Measurements from ENCODE around the gene CELF1.

CELF1 gene

DNA sequence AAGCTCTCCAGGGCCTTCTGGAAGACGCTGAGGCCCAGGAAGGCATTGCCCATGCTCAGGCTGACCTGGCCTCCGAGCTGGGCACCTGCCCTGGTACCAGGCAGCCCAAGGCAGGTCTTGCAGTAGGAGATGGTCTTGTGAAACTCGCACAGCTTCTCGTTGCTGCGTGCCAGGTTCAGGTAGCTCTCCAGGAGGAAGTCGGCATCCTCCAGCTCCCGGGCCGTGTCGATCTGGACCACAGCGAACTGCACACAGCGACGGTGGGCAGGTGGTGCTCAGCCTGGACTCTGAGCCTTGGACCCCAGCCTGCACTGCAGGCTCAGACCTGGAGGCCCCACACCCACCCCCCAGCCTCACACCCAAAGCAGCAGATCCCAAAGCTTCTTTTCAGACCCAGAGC is 105.0 kb downstream of the CELF1 start:
- DNase-seq (ENCODE audit: low read depth in 2 of 2), result no peak

DNA sequence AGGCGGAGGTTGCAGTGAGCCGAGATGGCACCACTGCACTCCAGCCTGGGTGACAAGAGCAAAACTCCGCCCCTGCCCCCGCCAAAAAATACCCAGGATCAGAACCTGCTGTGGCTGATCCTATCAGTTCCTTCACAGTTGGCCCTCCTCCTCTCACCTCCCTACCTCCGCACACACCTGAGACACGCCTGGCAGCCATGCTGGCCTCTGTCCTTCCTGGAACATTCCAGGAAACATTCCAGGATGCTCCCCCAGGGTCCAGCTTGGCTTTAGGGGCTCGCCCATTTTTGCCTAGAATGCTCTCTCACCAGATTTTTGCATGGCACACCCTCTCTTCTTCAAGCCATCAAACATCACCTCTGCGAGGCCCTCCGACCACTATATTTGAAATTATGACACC is 106.1 kb downstream of the CELF1 start:
- no peak for DNase-seq (ENCODE audit: low read depth in 2 of 2)

DNA sequence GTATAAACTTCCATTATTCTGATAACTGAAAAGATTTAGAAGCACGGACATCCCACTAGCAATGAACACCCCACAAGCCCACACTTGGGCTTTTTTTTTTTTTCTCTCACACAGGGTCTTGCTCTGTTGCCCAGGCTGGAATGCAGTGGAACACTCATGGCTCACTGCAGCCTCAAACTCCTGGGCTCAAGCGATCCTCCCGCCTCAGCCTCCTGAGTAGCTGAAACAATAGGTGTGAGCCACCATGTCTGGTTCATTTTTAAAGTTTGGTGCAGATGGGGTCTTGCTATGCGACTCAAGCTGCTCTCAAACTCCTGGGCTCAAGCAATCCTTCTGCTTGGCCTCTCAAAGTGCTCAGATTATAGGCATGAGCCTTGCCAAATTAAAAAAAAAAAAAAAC is 107.1 kb downstream of the CELF1 start:
- no peak for DNase-seq (ENCODE audit: low read depth in 2 of 2)

DNA sequence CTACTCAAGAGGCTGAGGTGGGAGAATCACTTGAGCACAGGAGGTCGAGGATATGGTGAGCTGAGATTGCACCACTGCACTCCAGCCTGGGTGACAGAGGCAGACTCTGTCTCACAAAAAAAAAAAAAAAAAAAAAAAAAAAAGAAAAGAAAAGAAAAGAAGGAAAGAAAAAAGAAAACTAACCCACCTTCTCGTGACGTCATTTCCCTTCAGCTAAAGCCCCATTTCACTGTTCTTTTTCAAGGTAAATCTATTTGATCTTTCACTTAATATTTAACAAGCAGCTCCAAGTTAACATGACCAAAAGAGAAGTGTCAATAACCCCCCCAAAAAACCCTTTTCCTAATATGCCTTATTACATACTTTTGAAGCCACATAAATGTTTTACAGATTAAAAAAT is 109.1 kb downstream of the CELF1 start:
- DNase-seq (ENCODE audit: low read depth in 2 of 2), result no peak

DNA sequence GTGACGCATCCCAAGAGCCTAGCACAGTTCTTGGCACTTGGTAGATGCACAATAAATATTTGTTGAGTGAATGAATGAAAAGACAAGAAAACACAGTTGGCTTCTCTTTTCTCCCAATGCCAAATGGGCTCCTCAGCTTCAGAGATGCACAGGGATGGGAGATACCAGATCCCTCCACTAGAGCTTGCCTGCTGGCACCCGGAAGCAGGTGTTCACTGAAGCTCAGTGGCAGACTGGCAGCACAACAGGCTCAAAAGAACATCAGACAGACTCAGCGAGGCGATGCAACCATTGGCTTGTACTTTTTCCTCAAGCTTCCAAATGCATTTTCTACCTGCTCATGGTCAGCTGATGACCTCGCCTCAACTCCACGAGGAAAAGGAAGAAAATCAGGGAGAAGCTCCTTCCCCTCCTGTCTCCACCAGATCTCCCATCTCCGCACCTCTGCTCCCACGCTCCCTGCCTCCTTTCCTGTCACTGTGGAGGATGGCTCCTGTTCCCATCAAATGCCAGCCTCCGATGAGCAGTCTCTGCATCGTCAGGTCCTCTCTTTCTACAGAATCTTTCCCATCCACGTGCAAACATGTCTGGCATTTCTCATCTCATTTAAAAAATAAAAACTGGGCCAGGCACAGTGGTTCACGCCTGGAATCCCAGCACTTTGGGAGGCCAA is 109.8 kb downstream of the CELF1 start:
- DNase-seq (ENCODE audit: low read depth in 2 of 2), result no peak

DNA sequence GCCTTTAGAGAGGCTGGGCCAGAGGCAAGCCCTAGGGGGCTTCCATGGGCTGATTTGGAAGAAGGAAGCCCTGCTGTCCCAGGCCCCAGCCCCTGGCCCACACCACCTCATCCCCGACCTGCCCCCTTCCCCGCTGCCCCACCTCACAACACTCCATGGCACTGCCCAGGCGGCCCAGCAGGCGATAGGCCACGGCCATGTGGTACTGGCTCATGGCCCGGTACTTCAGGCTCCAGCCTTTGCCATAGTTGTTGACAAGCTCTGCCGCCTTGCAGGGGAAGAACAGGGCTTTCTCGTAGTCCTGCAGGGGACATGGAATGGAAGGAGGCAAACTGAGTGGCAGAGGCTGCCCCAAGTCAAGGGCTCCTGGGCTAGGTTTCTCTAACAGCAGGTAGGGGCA is 110.4 kb downstream of the CELF1 start:
- no peak for DNase-seq (ENCODE audit: low read depth in 2 of 2)

DNA sequence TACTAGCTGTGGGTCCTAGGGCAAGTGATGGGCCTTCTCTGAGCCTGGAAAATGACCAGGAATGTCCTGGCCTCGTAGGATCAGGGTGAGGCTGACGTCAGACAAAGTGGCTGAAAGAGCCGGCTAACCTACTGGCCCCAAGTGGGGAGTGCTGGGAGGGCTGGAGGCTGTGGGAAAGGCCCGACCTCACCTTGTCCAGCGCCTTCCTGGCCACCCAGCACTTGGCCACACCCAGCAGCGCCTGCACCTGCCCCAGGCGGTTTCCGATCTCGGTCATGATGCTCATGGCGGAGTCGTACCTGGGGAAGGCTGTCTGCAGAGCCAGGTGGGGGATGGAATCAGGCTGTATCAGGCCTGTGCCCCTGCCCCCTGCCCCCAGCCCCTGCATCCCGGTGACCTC is 111.5 kb downstream of the CELF1 start:
- DNase-seq (ENCODE audit: low read depth in 2 of 2), result no peak

DNA sequence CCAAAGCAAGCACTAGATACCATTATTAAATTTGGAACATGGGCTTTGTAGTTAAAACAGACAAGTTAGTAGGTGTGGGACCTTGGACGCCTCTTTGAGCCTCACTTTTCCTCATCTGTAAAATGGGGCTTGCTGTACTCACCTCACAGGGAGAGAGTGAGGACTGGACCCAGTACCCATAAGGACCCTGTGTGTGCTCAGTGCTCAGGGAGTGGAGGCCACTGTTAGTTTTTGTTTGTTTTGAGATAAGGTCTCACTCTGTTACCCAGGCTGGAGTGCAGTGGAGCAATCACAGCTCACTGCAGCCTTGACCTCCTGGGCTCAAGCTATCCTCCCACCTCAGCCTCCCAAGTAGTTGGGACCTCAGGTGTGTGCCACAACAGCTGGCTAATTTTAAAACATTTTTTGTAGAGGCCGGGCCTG is 112.9 kb downstream of the CELF1 start:
- DNase-seq (ENCODE audit: low read depth in 2 of 2), result no peak

DNA sequence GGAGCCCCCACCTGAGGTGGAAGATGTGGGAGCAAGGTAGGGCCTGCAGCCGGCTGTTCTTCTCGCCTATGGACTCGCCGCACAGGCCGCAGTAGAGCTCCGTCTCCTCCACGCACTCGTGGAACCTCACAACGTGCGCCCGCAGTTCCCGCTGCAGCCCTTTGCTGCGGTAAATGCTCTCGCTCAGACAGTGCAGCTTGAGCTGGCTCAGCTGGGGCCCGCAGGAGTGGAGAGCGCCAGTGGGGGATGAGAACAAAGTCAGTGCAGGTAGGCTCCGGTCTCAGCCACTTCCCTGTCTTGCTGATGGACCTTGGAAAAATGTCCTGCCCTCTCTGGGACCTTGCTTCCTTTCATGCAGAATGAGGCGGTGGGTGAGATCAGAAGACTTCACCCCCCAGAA is 114.2 kb downstream of the CELF1 start:
- DNase-seq (ENCODE audit: low read depth in 2 of 2), result no peak

DNA sequence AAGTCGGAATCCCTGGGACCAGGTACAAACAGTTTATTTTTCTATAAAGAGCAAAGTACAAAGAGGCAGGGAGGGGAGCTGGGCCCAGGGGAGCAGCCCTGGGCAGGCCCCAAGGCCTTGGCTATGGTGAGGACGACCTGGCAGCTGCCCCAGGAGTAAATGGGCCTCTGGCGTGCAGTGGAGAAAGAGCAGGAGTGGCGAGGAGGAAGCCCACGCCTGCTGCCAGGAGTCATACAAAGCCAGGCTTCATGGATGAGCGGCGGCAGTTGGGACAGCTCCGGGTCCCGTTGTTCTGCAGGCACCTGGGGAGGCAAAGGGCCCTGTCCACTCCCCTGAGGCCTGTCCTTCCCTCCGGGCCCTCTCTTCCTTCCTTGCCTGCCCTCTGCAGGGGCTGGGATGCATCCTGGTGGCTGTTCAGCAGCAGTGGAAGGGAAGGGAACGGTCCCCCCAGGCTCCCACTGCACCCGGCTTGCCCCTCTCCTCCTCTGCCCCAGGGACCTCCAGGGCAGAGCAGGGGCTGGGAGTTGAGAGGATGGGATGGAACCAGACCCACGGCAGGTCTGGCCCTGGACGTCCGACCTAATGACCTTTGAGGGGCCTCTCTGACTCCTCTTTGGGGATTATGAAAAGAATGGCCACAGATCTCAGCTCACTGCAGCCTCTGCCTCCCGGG is 115.0 kb downstream of the CELF1 start:
- no peak for DNase-seq (ENCODE audit: low read depth in 2 of 2)

DNA sequence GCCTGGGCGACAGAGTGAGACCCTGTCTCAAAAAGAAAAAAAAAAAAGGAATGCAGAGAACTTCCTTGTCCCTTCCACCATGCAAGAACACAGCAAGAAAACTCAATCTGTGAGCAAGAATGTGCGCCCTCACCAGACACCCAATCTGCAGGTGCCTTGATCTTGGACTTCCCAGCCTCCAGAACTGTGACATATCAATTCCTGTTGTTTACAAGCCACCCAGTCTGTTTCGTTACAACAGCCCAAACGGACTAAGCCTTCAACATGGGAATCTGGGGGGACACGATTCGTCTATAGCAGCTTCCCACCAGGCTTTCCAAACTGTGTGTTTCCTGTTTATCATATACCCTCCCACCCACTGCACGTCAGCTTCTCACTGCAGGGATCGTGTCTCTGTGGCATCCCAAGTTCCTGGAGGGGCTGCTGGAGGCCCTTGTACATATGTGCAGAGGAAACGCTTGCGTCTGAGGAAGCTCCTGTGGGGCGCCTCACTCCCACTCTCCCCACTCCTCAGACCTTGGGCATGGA is 115.7 kb downstream of the CELF1 start:
- no peak for DNase-seq (ENCODE audit: low read depth in 2 of 2)

DNA sequence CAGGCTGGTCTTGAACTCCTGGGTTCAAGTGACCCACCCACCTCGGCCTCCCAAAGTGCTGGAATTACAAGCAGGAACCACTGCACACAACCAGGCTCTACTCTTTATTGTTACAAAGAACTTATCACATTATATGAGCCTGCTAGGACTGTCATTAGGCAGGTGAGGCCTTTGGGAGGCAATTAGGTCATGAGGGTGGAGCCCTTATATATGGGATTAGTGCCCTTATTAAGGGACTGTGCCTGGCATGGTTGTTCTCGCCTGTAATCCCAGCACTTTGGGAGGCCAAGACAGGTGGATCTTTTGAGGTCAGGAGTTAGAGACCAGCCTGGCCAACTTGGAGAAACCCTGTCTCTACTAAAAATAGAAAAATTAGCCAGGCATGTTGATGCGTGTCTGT is 116.2 kb downstream of the CELF1 start:
- no peak for DNase-seq (ENCODE audit: low read depth in 2 of 2)

DNA sequence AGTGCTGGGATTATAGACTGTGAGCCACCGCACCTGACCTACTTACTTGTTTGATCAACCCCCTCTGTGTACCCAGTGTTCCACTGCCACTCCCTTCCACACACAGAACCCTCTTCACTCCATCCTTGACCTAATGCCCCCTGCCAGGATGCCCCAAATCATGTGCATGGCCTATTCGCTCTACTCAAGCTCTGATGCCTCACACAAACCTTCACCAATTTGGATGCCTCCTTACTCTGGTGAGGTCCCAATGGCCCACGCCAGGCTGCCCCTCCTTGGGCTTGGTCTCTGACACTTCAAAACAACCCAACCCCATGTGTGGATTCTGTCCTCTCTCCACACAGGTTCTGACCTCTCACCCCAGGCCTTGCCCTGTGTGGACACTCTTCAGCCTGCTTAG is 117.2 kb downstream of the CELF1 start:
- DNase-seq (ENCODE audit: low read depth in 2 of 2), result no peak

DNA sequence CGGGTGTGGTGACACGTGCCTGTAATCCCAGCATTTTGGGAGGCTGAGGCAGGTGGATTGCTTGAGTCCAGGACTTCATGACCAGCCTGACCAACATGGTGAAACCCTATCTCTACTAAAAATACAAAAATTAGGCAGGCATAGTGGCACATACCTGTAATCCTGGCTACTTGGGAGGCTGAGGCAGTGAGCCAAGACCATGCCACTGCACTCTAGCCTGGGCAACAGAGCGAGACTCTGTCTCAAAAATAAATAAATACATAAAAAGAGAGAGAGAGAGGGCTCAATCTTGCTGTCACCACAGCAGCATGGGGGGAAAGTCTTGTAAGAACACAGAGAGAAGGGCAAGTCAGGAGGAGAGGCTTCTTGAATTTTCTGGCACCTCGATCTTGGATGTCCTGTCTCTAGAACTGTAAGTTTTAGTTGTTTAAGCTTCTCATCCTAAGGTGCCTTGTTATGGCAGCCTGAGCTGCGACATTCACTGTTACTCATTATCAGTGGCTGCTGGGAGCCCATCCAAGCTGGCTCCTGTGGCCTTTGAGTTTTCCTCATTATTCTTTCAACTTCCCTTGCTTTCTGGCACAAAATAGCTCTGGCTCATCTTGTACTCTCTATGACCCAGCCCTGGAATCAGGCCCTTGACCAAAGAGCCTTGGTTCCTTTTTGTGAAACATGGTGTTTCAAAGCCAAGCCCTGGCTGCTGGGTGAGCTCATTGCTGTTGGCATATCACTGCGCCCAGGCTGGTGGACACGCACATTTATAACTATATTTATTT is 118.7 kb downstream of the CELF1 start:
- DNase-seq (ENCODE audit: low read depth in 2 of 2), result no peak

DNA sequence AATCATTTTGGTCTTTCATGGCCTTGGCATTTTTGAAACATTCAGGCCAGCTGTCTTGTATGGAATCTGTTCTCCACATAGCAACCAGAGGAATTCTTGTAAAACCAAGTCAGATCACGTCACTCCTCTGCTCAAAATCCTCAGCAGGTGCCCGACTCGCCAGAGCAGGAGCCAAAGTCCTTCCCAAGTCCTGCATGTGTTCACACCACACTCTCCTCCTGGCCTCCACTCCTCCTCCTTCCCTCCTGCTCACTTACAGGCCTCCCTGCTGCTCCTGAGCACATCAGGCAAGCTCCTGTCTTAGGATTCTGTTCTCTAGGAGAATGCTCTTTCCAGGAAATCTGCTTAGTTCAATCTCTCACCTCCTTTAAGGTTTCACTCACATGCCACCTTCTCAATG is 119.8 kb downstream of the CELF1 start:
- no peak for DNase-seq (ENCODE audit: low read depth in 2 of 2)

DNA sequence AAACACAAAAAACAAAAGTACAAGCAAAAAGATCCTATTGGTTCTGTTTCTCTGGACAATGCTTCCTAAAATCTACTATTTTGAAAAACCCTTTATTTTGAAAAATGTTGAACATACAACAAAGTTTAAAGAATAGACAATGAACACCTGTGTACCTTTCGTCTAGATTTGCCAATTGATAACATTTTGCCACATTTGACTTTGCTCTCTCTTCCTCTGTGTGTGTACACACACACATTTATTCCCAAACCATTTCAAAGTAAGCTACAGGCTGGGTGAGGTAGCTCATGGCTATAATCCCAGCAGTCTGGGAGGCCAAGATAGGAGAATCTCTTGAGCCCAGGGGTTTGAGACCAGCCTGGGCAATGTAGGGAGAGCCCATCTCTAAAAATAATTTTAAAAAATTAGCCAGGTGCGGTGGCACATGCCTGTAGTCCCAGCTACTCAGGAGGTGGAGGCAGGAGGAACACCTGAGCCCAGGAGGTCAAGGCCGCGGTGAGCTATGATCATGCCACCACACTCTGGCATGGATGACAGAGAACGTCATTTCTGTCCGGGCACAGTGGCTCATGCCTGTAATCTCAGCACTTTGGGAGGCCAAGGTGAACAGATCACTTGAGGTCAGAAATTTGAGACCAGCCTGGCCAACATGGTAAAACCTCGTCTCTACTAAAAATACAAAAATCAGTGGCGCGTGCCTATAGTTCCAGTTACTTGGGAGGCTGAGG is 121.4 kb downstream of the CELF1 start:
- DNase-seq (ENCODE audit: low read depth in 2 of 2), result no peak

DNA sequence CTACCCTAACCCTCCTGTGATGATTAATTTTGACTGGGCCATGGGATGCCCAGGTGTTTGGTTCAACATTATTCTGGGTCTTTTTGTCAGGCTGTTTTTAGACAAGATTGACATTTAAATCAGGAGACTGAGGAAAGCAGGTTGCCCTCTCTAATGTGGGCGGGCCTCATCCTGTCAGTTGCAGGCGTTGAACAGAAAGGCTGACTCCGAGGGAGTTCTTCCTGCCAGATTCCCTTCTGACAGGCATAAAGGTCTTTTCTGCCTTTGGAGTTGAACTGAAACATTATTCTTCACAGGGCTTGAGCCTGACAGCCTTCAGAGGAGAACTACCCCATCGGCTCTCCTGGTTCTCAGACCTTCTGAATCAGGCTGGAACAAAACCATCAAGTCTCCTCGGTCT is 122.4 kb downstream of the CELF1 start:
- DNase-seq (ENCODE audit: low read depth in 2 of 2), result no peak

DNA sequence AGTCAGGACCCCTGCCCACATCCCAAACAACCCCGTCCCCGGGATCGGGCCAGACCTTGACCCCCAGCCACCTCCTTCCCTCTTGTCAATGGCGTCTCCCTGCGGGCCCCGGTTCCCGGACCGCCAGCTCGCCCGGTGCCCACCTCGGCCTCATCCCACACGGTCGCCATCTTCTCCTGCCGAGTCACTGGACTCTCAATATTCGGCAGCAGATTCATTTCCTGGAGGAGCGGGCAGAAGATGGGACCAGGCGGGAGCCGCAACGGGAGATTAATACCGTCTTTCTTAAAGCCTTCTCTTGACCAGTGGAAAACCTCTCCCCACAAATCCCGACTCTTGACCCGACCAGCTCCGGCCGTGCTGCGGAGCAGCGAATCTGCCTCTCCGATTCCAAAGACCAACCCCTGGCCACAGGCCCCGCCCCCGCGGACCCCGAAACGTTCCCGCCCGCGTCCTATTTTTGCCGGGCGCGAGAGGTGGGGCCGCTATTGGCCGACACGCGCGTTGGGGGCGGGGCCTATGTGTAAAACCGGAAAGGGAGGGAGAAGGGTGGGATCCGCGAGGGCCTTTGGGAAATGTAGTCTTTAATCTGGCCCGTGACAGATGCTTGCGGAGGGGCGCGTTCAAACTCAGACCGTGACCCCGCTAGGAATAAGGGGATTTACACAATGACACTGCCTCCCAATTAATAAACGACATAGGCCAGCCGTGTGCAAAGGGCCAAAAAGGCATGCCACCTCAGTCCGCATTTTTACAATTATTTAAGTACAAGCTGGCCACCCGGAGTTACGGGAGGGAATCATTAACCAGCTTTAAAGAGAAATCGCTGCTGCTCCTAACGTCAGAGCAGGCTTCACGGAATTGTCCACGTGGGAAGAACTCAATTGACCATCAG is 126.6 kb downstream of the CELF1 start, which contains the start of gene PSMC3:
TSS of gene PSMC3 (minus strand) at position 378 of the 895 bp plus-strand sequence. CDS start at position 218, 160 bp downstream.
- peak; percentile 97 to 98 for DNase-seq (ENCODE audit: low read depth in 2 of 2)

DNA sequence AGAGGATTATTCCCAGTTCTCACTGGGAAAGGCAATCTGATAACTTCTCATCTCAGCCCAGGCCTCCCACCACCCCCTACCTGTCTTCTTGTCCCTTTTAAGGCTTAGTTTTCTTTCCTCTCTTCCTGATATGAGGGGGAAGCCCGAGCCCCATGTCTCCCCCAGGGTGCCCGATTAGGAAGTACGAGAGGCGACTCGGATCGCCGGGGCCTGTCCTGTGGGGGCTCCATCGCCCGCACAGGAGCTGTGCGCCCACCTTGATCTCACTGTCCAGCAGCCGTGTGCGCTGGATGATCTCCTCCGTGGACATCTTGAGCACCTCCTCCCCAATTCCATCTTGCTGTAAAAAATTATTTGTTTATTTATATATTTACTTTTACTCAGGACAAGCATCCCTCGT is 127.3 kb downstream of the CELF1 start:
- DNase-seq (ENCODE audit: low read depth in 2 of 2), result no peak

DNA sequence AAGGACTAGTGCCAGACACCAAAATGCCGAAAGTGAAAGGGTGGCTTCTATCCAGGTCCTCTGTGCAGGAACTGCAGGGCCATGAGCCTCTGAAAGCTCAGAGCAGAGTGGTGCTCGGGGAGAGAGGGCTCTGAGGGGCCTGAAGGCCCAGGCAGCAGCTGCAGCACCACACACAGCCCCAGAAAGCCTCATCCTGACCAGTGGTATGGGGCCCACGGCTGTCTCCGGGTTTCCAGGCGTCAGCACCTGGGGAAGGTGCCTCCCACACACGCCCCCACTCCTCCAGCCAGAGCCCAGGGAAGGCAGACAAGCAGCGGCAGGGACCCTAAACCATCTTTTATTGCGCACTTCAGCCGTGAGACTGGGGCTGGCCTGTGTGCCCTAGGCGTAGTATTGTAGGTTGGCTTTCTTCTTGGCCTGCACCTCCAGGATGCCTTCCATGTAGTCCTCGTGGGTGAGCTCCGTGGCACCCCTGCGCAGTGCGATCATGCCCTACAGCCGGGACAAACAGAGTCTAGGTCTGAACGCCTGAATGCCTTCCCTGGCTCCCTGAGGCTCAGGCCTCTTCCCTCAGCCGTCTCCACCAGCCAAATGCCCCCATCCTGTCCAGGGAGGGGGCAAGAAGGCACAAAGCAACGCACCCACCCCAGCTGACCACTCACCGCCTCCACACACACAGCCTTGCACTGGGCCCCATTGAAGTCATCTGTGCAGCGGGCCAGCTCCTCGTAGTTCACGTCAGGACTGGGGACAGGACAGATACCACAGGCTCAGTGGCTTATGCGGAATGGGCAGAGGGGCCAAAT is 134.3 kb downstream of the CELF1 start:
- DNase-seq (ENCODE audit: low read depth in 2 of 2), result no peak
